GM18520 (cell line): ENCODE data around the gene ALCAM.
A peak's percentile ranks its signal among the peaks of the same experiment; 100 is the strongest.

Experiments
- ATAC-seq: cut with Tn5 transposase; IDR thresholded peaks from one replicate; pipeline ENCODE4 v1.9.1; 2021; ENCODE audit not compliant: unreplicated experiment

The ALCAM gene

DNA sequence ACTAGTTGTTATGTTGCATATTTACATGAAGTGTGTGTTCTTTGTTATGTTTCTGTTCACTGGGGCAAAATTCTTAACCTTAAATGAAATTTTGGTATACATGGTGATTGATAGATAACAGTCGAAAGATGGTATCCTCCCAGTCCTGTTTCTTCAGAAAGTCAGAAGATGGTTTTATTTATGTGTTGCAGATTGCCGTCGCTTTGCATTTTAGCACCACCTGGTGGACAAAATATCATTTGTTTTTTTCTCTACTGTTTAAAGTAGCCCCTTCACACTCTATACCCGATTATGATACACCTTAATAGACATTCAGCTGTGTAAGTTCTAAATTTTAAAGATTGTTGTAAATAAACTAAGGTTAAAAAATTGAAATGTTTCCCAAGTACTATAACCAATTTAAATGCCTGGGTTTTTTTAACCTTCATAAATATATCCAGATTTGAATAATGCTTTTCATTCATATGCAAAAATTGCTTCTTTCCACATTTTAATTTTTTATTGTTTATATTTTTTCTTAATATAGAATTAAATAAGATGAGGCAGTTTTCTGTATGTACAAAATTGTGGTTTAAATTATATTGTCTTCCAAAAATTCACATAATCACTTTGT, 152.2 kb downstream of the ALCAM start:
- peak; percentile 75 for ATAC-seq

DNA sequence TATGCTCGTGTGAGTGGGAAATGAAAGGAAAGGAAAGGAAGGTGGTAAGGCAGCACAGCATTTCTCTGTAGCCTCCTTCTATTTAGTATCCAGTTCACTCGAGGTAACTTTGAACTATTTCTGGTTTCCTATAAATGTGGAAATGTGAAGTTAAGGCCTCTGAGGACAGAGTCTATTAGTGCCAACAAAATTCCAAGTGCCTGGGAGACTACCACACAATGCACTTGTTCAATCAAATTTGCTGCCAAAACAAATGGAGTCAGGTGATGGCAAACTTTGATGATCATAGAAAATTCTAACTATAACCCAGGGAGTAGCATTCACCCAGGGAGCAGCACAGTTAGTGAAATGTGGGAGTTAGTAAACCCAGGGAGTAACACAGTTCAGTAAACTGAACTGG, 155.1 kb downstream of the ALCAM start:
- ATAC-seq = no peak

DNA sequence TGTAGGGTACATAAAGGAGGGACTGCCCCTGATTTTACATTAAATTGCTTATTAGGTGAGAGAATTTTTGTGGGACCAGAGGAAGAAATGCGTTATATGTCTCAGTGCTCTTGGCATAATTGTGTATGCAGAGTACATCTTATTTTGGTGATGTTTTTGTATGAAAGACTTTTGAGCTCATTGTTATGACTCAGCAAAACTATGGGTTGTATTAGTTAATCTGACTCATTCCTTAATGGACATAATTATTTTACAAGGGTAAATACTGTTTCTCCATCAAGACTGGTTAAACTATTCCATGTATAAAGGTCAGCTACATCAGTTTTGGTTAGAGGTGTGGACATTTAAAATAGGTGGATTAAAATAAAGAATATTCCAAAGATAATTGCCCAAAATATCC, 156.8 kb downstream of the ALCAM start:
- ATAC-seq = no peak

DNA sequence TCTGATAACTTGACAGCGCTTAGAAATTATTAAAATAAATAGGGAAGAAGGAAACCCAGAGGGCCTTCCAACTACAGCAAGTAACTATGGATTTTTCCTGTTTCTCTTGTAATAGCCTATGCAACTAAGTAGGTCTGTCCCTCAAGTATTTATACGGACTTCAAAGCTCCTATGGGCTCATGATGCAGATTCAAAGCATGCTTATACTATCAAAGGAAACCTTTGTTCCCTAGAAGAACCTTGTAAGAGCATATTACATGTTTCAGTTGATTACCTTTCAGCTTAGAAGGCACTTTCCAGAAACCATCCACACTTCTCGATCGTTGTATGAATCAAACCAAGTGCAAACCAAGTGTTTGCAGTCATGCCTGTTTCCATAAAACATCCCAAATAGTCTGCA, 158.8 kb downstream of the ALCAM start:
- no peak for ATAC-seq

DNA sequence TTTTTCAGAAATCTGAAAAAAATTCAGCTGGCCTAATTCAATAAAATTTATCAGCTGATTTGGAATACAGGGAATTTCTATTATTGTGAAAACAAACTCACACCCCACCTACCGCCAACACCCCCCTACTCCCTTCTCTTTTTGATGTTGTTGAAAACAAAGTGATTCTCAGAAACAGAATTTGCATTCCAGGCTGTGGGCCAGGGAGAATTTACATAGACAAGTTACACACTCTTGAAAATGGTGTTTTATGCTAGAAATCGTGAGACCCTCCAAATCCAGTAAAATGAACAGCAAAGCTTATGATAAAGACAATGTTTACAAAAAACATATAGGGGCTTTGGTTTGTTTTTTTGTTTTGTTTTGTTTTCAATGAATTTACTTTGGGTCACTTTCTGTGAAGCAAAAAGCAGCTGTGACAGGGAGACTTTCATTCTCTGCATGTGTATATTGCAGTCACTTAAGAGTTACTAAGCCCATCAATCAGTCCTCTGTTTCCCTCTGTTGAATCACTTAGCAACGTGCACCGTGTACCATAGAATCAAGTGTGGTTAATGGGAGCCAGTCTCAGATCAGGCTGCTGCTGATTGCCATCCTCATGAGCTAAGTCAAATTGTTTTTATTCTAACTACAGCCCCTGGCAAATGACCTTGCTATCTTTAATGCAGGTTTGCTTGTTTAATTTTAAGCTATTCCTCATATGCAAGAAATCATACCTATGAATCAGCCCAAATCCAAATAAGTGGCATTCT, 159.8 kb downstream of the ALCAM start:
- ATAC-seq = no peak

DNA sequence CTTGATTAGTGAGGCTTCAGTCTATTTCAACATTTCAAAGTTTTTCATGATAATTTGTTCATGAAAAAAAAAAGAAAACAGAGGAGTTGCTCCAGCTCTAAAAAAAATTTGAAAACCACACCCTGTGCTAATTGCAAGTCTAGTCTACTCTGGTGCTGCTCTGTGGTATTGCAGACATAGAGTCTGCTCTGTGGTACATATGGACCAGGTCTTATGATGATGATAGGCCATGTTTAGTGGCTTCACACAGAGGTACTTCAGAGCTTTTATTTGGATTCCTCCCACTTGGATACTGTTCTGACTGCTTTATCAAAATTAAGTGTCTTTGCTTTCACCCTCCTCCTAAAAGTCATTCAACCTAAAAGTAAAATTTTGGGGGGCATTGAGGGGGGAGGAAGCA, 160.8 kb downstream of the ALCAM start:
- no peak for ATAC-seq

DNA sequence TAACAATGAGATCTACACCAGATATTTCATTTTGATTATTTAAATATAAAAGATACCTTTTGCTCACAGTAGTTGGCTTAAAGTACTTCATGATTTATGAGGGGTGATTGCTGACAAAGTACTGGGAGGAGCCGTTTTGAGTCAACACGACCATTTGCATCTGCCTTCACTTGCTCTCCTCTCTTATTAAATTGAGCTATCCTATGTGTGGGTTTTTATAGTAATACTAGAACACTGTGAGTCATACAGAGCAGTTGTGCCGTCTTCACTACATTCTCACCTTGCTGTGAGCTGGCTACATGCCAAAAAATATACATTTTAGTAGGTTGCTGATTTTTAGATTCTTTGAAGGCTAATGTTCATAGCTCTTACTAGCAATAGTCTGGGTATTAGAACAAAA, 161.2 kb downstream of the ALCAM start:
- peak; percentile 95 for ATAC-seq

DNA sequence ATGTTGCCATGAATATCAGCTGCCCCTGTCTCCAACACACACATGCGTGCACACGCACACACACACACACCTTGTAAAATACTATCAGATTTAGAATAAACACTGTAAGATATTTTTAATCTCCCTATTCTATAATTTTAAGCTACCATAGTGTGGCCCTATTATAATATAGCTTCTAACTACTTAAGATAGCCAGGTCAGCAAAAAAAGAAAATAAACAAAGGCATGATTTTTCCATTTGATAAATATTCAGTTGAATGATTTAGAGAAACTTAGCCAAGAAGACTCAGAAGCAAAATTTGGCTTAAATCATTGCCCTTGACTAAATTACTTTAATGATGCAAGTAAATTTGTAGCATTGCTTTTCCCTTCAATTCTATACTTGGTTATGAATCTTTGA, 162.2 kb downstream of the ALCAM start:
- no peak for ATAC-seq

DNA sequence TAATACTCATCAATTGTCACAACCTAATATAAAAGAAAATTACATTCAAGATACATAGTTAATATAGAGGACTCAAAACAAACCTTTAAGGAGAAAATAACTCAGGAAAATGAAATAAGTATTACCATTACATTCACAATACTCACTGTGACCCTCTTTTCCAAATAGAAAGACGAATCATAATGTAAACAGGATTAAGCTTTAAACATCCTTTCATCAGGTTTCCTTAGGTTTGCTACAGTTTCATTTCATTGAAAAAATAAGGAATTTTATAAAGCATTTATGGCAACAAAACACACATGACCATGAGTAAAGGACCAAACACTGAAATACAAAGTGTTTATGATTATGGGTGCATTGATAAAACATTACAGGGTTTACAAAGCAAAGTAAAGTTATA, 162.7 kb downstream of the ALCAM start:
- no peak for ATAC-seq

DNA sequence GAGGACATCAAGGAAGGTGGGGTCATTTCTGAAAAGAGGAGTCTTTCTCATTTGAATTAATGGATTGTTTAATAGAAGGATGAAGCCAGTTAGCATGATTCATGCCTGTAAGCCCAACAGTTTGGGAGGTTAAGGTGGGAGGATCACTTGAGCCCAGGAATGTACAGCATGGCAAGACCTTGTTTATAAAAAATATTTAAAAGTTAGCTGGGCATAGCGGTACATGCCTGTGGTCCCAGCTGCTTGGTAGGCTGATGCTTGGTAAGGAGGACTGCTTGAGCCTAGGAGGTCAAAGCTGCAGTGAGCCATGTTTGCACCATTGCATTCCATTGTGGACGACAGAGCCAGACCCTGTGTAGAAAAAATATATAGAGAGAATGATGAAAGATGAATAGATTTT, 165.5 kb downstream of the ALCAM start:
- ATAC-seq = no peak

DNA sequence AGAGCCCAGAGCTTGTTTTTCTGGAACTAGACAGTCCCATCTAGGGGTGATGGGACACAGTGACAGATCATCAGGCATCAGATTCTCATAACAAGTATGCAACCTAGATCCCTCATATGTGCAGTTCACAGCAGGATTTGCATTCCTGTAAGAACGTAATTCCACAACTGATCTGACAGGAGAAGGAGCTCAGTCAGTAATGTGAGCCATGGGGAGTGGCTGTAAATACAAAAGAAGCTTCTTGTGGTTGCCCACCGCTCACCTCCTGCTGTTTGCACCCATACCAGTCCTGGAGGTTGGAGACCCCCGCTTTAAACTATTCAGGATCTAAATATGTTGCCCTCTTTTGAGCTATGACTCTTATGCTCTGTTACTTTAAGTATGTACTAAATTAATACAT, 167.3 kb downstream of the ALCAM start:
- no peak for ATAC-seq

DNA sequence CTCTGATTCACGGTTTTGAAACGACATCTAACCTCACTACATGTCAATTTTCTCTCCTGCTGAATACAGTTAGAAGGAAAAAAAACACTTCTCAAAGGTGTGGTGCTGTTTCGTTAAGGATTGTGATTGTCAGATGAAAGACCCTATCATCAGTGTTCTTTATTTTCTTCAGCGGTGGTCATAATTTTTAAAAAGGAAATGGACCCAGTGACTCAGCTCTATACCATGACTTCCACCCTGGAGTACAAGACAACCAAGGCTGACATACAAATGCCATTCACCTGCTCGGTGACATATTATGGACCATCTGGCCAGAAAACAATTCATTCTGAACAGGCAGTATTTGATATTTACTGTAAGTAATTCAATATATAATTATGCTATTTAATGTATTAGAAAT, 167.8 kb downstream of the ALCAM start:
- ATAC-seq = no peak

DNA sequence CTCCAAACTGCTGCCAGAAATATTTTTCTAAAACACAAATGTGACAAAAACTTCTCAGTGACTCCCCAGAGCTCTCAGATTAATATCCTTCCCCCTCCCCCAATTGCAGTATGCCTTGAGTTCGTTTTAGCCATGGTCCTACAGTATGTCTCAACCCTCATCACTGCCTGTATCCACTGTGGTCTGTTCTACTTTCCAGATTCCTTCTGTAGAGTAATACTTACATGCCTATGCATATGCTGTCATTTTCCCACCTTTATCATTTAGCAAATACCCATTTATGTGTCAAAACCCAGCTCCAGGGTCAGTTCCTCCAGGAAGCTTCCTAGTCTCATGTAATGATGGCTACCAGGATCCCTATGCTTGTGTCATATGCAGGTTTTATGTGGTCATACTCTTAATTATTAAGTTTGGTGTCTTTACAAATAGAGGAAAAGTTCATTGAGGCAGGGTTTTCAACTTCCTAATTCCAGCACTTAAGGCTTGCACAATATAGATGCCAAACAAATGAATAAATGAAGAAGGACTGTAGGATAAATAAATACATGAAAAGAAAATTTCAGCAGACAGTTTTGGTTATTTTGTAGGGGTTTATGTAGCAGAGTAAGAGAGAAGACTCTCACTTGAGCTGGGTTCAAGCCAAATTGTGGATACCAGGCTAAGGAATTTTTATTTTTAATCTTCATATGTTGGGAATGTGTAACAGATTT, 170.8 kb downstream of the ALCAM start:
- no peak for ATAC-seq

DNA sequence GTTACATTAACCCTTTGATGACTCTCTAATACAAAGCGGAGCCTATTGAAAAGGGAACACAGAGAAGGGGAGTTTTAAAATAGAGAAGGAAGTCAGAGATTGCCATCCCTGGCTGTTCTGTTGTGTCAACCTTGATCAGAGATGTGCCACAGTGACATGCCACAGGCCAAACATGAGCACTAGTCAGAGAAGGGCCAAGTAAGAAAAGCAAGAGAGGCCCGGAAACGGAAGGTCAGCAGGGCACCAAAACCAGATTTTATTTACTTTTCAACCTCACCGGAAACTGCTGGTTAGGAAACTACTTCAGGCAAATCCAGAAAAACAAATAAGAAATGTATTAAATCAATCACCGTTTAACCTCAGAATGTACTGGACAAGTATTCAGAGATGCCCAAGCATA, 171.8 kb downstream of the ALCAM start:
- ATAC-seq = no peak

DNA sequence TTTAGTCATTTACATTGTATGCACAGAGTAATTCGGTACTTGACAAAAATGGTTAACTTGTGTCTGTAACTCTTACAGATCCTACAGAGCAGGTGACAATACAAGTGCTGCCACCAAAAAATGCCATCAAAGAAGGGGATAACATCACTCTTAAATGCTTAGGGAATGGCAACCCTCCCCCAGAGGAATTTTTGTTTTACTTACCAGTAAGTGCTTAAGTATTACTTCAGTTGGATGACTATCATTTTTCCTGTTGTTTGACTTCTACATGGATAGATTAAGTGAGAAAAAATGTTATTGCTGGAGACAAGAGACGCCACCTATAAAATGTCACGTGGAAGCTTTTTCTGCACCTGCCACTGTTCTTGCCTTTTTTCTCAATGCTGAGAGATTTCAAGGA, 173.2 kb downstream of the ALCAM start:
- no peak for ATAC-seq

DNA sequence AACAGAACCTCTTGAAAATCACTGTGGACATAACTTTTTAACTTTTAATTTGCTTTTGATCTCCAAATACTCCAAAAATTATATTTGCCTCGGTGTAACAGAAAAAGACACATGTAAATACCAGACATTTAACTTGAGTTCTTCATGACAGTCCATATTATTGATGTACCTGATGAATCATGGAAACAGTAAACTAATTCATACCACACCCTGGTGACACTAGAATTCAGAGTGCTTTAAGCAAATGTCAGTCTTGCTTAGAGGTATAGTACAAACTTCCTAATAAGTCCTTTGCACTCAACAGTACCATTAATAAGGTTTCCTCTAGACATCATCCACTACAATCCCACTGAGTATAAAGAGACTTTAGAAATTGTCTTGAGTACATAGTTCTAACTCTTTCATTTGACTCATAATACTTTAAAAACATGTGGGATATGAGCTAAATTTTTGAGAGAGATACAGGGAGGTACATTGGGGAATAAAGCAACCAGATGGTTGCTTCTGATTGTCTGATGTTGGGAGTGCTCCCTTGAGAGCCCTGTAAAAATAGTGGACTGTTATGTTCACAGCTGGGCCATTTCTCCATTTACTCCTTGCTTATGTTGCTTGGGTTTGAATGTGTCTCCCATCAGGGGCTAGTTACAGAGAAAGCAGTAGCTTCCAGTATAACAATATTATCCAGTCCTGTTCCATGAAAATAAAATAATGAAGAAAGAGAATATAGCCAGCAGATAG, 175.7 kb downstream of the ALCAM start:
- ATAC-seq = no peak

DNA sequence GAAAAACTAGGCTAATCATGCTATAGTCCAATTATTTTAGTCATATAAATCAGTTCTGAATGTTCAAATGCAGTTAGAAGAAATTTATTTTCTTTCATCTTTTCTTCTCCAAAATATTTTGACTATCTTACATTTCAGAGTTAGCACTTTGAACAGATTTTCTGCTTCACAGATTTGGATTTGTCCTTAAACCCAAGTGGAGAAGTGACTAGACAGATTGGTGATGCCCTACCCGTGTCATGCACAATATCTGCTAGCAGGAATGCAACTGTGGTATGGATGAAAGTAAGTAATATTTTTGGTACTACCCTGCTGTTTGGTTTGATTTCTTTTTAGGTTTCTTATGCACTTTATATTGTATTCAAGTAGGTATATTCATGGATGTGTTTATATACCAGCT, 178.3 kb downstream of the ALCAM start:
- ATAC-seq = no peak

DNA sequence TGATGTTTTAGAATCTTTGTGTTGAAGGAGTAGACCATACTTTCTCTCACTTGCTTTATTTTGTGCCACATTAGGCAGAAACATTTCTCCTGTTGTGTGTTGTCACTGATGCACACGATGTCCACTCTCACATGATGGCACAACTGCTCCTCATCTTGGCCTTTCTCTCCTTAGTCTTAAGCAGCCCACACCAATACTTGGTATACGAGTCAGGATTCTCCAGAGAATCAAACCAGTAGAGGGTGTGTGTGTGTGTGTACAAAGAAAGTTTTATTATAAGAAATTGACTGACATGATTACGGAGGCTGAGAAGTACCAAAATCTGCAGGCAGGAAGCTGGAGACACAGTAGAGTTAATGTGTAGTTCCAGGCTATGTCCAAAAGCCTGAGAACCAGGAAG, 187.1 kb downstream of the ALCAM start:
- ATAC-seq = no peak

DNA sequence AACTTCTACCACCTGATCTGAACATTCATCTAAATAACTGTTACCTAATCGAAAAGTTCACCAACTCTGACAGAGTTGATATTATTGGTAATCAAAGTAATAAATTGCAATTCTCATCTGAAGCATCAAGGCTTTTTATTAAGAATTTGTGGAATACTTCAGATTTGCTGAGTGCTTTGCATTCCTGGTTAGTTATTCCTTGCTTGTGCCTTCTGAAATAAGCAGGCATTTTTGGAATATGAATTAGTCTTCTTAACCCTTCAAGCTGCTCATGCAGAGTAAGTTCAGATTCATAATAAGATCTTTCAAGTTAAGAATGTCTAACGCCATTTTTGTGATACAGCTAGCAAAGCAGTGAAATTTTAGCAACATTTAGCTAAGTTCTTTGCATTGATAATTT, 188.5 kb downstream of the ALCAM start:
- ATAC-seq = no peak

DNA sequence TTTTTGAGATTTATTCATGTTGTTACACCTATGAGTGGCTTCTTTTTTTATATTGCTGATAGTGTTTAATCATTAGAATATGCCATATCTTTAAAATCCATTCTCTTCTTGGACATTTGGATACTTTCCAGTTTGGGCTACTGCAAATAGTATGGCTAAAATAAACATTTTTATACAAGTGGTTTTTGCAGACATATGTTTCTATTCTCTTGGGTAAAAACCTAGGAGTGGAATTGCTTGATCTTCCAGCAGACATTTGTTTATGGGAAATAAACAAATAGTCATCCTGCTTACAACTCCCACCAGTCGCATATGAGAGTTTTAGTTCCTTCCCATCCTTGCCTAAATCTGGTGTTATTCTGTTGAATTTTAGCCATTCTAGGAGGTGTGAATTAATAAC, 193.1 kb downstream of the ALCAM start:
- ATAC-seq = no peak

DNA sequence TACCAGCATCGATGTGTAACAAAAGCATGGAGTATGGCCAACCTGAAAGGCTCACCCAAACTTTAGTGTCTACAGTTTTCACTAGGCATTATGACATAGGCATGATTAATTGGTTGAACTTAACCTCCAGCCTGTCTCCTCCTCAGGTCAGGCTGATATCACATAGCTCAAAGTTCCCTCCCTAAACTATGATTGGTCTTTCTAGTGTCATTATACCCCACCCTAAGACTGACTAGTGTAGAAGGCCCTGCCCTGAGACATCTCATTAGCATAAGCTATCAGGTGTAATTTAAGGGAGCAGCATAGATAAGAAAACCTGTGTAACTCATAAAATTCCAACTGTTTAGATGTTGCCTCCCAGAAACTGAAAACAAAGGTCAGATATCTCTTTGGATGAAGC, 195.2 kb downstream of the ALCAM start:
- ATAC-seq = no peak
